A673 (cell line): Measurements from ENCODE around the gene ROCK1.

Source experiments
- EZH2 ChIP-seq: fragments of 200-600 bp; sonication (generic); IDR thresholded peaks from 2 replicates; pipeline ENCODE4 v1.6.1; 2017; ENCODE audit warnings: borderline replicate concordance, low read depth, mild to moderate bottlenecking, mixed read lengths, antibody characterized with exemption, low read length; ENCODE audit not compliant: poor library complexity, severe bottlenecking
- TF ChIP-seq, protein P1 (sequence below): fragments of 300-800, 200-600 bp; sonication (generic); conservative IDR thresholded peaks from 2 replicates; pipeline ENCODE4 v1.5.1; 2017; ENCODE audit warnings: low read depth, mild to moderate bottlenecking, antibody characterized with exemption, low read length, moderate library complexity, mixed read lengths

DNA sequence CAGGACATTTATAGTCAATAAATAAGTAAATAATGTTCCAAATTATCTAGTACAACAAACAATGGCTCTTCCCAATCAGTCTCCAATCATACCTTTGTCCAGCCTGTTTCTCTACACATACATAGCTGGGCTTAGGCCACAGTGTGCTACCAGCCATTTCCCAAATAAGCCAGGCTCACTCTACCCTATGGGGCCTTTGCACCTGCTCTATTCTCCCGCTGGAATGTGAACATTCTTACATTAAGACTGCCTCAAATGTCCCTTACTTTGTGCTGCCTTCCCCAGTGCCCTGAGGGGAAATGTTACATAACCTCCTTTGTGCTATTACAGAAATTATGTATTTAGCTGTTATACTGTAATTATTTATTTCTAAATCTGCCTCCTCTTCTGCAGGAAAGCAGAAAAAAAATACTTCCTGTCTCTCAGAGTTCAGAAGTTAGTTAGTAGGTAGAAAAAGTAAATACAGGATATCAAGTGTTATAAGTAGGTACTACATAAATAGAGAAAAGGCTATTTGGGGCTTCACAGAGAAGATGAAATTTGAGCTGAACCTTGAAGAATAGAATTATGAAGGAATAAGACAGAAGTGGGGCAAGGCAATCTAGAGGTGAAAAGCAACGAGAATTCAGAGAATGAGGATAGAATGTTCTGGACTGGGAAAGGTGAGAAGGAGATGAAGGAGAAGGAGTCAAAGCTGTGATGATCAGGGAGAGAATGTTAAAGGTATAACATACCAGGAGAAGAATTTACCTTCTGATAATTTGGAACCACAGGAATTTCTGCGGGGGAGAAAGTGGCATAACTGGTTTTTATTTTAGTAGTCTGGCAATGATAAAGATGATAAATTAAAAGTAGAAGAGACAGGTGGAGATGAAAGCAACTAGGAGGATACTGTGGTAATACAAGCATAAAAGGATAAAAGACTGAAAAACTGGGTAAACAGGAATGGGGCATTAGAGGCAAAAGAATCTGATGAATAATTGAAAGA, 37.0 kb downstream of the ROCK1 start:
- TF ChIP-seq, protein P1, sequence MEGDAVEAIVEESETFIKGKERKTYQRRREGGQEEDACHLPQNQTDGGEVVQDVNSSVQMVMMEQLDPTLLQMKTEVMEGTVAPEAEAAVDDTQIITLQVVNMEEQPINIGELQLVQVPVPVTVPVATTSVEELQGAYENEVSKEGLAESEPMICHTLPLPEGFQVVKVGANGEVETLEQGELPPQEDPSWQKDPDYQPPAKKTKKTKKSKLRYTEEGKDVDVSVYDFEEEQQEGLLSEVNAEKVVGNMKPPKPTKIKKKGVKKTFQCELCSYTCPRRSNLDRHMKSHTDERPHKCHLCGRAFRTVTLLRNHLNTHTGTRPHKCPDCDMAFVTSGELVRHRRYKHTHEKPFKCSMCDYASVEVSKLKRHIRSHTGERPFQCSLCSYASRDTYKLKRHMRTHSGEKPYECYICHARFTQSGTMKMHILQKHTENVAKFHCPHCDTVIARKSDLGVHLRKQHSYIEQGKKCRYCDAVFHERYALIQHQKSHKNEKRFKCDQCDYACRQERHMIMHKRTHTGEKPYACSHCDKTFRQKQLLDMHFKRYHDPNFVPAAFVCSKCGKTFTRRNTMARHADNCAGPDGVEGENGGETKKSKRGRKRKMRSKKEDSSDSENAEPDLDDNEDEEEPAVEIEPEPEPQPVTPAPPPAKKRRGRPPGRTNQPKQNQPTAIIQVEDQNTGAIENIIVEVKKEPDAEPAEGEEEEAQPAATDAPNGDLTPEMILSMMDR: no peak
- TF ChIP-seq EZH2: no peak
